GM12878 (cell line): ENCODE results near the gene THAP10.

Source experiments
- EZH2 ChIP-seq: IDR thresholded peaks from 2 replicates; pipeline ENCODE4 v1.6.1; 2012; ENCODE audit warnings: low read depth, mild to moderate bottlenecking, control low read depth, inconsistent platforms, low read length, borderline replicate concordance; ENCODE audit not compliant: control insufficient read depth
- RAD51 ChIP-seq: fragments of 450-650 bp; IDR thresholded peaks from 2 replicates; pipeline ENCODE4 v1.6.1; 2016; ENCODE audit warnings: moderate library complexity, mild to moderate bottlenecking, inconsistent platforms

DNA sequence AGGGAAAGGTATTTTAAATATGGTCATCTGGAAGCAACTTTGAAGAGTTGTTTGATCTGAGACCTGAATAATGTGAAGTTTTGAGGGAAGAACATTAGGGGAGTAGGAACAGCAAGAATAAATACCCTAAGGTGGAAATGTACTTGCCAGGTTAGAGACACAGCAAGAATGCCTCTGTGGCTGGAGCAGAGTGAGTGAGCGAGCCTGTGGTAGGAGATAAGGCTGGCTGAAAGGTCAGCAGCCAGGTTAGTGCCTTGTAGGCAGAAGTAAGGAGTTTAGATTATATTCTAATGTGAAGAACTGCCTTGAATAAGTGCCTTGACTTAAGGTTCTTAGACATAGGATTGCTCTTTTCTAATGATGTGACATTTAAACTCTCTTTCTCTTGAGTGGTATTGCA, 18.7 kb upstream of the THAP10 start:
- TF ChIP-seq EZH2 = no peak
- no peak for TF ChIP-seq RAD51
